NCI-H1436 treated with DMSO at 0.1 percent for 48 hours (cell line): ENCODE measurements around the gene FGF3.

ENCODE experiments used
- DNase-seq: peaks from one replicate; lab custom pipeline; 2025; lab: John Stamatoyannopoulos, UW

The FGF3 gene

DNA sequence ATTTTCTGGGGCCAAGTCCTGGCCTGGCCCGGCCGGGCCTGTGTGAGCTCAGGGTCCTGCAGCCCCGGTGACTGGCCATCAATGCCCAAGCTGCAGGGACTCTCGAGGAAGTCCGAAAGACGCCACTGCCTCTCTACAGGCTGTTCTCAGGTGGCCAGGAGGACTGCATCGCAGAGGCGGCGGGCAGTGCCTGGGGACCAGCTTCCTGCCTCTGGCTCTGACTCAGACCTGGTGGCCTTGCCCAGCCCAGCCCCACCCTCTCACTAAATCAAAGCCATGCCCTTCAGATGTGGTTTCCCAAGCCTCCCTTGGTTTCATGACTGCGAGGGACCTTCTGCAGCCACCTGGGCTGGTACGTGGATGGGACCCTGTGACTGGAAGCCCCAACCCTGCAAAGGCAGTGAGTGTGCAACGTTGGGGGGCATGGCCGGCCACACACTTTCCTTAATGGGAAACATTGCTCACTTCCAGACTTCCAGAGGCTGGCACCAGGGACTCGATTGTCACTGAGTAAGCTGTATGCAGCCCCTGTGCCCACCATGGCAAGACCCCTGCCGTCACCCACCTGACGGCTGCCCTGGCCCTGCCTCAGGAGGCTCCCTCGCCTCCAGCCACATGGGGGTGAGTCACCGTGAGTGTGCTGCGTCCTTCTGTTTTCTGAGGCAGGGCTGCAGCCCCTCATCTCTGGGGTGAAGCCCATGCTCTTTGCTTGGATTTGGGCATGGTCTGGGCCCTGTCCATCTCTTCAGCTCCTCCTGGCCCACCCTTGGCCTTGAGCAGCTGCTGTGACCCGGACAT, 6.0 kb upstream of the FGF3 start:
- no peak for DNase-seq

DNA sequence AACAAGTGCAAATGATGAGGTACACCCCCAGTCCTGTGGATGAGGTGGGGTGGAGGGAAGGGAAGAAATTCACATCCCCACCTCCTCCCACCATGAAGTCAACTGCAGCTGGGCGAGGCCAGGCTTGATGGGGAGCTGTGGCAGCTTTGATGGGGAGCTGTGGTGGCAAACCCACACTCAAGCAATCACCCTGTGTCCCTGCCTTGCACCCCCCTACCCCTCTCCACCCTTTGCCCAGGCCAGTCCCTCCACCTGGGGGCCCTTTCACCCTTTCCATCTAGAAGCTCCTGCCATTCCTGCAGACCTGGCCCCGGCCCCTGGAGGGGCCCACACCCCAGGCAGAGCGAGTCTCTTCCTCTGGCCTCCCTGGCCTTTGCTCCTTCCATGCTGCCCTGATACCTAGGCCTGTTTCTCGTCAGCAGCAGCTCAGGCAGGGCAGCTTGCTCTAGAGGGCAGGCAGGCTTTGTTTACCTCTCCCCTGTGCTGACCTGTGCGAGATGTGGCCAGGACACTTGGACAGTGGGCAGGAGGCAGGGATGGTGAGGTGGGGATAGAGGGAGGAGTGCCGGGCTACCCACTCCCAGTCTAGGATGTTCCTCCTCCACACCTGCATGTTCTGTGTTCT, 4.5 kb upstream of the FGF3 start:
- DNase-seq: no peak

DNA sequence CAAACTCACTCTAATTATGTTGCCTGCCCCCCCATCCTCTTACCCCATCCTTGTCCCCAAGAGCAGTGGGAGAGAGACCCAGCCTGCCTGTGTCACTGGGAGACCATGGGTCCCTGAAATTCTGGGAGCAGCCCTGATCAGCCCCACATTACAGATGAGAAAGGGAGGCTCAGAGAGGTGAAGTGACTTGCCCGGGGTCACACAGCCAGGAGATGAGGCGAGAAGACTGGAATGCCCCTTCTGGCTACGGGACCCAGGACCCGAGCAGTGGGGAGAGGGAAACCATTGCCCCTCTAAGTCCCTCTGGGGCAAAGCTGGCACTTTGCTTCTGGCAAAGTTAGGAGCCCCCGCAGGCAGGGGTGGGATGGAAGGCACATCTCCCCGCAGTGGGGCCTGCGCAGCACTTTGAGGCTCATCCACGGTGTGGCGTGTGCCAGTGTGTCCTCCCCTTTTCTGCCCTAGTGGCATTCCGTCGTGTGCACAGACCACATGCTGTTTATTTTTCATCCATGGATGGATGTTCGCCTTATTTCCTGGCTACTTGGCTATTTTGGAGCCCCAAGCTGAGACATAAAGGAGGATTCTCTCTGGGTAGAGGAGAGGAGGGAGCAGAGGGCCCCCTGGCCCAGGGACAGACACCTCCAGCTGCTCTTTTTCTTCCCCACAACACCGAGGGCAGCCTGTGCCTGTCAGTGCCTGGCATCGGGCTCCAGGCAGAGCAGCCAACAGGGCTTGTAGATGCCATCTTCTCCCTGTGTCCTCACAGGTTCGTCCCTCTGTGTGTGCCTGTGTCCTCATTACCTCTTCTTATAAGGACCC, 3.7 kb upstream of the FGF3 start:
- no peak for DNase-seq

DNA sequence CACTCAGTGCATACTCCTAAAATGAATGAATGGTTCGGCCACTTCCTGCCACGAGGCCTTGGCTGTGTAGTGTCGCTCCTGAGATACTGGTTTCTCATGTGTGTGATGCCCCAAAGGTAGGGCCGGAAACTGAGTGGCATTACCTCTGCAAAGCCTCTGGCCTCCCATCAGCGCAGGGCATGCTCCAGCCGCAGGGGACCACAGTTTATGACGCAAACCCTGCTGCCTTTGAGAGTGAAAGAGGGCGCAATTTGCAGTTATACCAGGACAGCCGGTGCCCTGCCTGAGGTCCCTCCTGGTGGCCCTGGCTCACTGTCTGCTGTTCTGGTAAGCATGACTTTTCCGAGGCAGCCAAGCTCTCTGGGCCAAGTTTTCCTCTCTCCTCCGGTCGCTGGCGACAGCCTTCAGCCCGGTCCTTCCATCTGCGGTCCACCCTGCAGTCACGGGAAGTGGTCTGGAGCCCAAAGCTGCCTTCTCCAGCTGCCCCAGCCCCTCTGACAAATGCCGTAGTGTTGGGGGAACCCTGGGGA, 2.4 kb upstream of the FGF3 start:
- DNase-seq: no peak

DNA sequence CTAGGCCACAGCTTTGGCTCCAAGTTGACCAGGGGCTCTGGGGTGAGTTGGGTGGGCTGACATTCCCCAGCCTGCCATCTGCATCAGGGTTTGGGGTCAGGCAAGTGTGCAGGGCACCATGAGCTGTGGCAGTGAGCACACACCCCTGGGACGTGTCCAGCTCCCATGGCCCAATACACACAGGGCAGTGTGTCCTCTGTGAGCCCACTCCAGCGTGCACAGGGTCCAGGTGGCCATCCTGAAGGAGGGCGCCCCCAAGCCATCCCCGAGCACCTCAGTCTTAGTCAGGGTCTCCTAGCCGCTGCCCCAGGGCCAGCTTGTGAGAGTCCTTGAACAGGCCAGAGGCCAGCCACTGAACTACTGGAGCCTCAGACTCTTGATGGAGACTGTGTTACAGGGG, 1.2 kb upstream of the FGF3 start:
- DNase-seq: no peak

DNA sequence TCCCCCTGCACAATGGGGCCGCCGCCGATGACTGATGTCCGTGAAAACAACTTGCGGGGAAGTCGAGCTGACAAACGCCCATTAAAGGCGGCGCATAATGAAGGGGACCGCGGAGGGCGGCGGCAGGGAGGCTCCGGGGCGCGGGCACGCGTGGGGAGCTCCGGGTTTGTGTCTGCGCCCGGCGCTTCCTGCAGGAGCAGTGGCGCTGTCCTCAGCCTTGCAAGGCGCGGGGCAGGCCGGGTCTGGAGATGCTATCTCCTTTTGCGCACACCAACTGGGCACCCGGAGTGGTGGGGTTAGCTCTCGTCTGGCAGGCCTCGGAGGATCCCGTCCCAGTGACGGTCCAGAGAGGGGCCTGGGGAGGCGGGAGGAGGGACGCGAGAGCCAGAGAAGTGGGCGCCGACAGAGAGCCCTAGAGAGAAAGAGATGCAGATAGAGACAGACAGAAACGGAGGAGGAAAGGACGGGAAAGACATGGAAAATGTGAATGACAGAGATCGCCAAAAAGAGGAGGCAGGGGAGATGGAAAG, 390 bp upstream of the FGF3 start:
- DNase-seq: no peak

DNA sequence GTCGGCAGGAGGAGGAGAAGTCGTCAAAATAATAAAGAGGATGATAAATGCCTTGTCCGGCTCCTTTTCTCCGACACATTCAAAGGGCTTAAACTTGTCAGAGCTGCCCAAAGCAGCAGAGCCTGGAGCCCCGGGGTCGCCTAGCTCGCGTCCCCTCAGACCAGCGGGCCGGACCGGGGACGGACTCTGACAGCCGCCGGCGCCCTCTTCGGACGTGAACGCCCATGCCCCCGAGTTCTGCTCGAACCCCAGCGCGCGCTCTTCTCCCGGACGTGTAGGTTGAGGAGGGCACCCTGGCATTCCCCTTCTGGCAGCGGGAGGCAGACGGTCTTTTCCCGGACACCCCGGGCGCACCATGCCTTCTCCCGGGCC, 999 bp downstream of the FGF3 start:
- no peak for DNase-seq

DNA sequence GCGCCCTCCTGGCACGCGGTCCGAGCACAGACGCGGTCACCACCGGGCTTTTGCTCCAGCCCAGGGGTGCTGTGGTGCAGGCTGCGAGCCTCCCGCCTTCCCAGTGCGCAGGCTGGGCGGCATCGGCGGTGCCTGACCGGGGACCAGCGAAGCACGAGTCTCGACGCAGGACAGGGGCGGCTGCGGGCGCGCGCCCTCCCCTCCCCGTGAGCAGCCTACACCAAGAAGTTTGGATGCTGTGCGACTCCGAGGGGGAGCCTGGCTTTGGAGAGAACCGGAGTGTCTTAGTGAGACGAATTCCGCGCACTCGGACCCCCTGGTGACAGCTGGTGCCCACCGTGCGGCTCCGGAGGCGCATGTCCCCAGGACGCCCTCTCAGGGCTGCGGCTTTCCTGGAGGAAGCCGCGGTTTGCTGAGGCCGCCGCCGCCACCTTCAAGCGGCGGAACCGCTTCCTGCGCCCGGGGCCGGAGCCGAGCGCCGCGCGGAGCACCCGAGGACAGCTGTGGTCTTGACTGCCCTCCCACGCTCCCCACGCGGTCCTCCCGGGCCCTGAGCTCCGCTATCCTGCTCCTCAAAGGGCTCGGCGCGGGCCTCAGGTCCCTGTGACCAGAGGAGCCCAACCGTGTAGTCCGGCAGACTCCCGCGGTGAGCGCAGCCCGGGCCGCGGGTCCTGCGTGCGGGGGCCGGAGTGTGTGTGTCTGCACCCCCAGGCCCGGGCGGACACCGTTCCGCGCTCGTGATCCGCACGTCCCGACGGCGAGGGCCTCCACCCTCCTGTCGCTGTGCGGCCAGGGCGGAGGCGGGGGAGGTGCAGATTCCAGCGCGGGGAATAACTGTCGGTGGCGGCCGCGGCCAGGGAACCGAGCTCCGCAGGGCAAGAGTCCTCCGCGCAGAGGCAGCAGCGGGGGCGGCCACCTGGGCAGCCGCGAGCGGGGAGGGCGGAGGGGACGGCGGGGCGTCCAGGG, 1.7 kb downstream of the FGF3 start:
- no peak for DNase-seq

DNA sequence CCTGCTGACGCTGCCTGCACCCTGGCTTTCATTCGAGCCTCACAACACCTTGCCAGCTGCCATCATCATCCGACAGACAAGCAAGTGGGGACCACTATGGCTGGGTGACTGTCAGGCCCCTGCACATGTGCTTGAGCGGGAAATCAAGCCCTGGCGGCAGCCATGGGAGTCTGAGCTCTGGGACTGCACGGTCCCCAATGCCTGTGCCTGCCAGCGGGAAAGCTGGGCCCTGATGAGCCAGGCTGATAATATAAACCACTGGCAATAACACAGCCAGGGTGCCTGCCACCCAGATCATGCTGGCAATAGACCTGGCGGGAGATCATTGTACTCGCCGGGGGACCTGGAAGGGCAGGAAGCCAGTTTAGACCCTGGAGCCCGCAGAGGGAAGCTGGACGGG, 2.5 kb downstream of the FGF3 start:
- no peak for DNase-seq

DNA sequence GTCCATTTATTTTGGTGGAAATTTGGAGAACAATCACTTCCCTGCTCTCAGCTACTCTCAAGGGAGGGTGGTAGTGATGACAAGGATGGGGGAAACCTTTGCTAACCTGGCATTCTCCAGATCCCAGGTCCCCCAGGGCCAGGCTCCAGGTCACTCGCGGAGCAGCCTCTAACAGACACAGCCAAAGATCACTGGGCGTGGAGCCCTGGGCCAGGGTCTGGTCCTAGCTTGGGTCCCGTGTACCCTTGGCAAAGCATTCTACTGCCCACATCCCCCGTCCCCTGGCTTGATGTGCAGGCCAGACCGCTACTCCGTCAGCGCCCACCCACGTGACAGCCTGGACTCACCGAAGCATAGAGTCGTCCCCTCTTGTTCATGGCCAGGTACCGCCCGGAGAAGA, 3.2 kb downstream of the FGF3 start:
- DNase-seq: no peak

DNA sequence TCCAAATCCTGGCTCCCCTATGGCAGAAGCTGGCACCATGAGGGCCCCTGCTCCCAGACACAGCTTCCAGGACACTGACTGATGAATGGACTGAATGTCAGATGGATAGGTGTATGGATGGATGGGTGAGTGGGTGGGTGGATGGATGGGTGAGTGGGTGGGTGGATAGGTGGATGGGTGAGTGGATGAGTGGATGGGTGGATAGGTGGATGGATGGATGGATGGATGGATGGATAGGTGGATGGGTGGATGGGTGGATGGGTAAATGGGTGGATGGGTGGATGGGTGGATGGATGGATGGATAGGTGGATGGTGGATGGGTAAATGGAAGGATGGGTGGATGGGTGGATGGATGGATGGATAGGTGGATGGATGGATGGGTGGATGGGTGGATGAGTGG, 4.3 kb downstream of the FGF3 start:
- DNase-seq: no peak

DNA sequence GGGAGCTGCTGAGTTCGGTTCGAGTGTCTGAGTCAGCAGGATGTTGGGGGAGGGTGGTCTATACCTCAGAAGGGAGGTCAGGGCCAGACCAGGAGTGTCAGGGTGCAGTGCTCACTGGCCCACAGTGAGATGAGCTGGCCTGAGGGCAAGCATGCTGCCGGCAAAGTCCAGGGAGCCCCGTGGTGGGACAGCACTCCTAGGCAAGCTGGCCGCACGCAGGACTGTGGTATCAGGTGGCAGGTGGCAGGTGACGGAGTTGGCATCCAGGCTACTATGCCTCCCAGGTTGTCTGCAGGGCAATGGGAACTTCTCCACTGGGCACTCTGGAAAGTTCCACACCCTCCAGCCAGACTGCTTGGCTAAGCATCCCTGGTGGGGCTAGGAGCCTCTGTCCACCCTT, 4.8 kb downstream of the FGF3 start:
- no peak for DNase-seq

DNA sequence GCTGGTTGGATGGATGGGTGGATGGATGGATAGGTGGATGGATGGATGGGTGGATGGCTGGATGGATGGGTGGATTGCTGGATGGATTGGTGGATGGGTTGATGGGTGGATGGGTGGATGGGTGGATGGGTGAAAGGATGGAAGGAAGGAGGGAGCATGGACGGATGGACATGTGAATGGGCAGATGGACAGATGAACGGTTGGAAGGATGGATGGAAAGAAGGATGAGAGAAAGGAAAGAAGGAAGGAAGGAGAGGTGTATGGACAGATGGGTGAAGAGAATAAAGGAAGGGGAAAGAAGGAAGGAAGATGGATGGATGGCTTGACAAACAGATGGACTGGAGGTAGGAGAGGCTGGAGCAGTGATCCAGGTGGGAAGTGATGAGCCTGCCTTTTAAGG, 5.4 kb downstream of the FGF3 start:
- no peak for DNase-seq

DNA sequence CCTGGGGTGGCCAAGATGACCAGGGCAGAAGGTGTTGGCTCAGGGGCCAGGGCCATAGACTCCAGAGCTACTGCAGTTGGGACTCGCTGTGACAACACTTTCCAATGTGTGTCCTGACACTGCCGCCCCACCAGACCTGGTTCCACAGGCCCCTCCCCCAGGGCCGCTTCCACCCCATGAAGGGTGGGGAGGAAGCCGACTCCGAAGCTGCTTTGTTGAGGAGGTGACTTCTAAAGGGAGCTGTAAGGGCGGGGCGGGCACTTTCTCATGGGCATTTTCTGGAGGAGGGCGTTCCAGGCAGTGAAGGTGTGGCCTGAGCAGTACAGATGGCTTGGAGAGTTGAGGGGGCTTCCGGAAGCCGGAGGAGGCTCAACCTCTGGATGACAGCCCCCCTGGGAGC, 6.3 kb downstream of the FGF3 start:
- no peak for DNase-seq

DNA sequence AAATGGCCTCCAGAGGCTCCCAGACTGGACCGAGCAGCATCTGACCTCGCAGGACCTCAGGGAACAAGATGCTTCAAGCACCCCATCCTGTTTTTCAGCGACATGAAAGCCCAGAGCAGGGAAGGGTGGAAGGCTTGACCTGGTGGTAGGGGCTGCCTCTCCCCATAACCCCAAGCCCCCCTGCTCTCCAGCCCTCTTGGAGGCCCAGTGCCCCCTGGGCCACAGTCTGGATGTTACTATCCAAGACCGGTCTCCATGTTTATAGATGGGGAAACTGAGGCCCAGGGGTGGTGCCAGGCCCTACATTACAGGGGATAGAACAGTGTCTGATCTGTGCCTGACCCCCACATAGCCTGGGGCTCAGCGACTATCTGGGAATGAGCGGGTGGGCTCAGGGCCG, 7.0 kb downstream of the FGF3 start:
- DNase-seq: no peak

DNA sequence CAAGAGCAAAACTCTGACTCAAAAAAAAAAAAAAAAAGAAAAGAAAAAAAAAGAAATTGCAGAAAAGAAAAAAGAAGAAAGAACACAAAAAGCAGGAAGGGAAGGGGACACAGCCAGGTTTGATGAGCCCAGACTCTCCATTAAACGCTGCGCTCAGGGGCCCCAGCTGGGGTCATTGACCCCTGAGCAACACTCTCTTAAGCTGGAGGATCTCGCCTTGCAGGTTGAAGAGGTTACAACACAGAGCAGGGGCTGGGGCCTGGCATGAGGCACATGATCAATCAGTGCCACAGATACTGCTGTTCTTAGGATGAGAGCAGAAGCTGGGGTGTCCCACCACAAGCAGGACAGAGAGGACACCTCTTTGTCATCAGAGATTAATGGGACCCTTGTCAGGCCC, 7.8 kb downstream of the FGF3 start:
- DNase-seq: no peak

DNA sequence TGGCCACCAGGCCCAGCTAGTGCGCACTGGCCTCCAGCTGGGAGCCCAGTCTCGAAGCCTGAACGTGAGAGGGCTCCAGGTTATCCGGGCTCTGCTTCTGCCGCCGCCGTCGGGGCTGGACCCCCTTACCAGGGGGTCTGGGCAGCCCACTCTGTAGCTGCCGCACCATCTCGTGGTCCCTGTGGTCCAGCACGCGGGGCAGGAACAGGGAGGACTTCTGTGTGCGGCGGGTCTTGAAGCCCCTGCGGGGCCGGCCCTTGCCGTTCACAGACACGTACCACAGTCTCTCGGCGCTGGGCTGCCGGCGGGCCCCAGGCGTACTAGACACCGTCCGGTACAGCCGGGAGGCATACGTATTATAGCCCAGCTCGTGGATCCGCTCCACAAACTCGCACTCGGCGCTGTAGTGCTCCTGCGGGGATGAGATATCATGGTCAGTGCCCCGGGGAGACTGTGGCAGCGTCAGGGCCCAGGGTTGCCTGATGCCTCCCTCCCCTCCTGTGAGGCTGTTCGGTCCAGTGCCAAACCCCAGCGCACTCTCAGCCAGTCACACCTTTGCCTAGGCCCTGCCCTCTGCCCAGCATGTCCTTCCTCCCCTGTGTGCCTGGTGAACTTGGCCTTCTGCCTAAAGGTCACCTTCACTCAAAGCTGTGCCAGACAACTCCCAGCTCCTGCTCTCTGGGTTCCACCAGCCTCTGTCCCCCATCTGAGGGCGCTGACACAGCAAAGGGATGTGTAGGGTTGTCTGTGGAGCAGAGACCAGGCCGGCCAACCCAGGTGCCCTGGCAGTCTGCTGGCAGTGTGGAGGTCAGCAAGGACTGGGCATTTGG, 8.7 kb downstream of the FGF3 start:
- DNase-seq: no peak

DNA sequence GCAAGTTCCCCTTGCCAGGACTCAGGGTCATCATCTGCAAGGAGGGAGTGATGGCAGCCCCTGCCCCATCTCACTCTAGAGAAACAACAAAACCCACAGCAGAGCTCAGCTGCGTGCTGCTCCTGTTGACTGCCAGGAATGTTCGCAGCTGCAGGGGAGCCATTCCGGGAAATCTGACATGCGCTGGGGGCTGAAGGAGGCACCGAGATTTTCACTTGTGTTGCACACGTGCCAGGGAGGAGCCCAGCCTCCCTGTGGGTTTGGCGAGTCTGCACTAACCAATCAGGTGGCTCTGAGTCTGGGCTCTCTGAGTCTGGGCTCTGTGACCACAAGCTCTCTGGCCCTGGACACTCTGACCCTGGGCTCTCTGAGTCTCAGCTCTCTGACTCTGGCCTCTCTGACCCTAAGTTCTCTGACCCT, 10.5 kb downstream of the FGF3 start:
- DNase-seq: no peak

DNA sequence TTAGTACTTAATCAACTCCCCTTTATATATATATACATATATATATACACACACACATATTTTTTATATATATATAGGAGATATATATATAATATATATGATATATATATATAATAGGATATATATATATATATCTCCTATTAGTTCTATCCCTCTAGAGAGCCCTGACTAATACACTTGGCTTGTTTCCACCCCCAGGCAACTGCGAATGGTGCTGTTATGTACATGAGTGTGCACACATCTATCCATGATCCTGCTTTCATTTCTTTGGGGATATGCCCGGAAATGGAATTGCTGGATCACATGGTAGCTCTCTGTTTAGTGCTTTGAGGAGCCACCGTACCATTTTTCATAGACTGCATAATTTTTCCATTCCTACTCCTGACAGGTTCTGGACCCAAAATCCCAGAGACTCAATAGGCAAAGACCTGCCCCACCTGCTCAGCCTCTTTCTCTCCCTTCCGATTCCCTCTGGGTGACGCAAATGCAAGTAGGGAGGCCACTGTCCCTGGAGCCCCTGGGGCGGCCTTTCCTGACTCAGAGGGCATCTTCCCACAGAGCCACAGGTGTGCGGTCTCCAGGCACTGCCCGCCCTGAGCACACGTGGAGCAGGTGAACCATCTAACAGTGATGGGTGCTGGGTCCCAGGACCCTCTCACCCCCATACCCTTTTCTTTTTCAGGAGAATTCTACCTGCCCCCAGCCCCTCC, 12.0 kb downstream of the FGF3 start:
- no peak for DNase-seq
